H9 (cell line): ENCODE measurements around the gene RFWD3. TPM values are rescaled to one million over a fixed set of nuclear protein-coding genes. Genes with fewer than 3 reads are reported as not detected.

ENCODE experiments used
- DNase-seq: peaks from one replicate; pipeline ENCODE4 v3.0.0-alpha.2; 2017
- H2AFZ ChIP-seq: one replicate; pipeline ENCODE4 v1.6.1; 2013; ENCODE audit warnings: mild to moderate bottlenecking, low read length, control low read depth, moderate library complexity
- H2AK5ac ChIP-seq: 2 replicates; pipeline ENCODE4 v1.6.1; 2013; ENCODE audit warnings: low read length, control low read depth, mixed read lengths; ENCODE audit not compliant: insufficient read length
- H2BK120ac ChIP-seq: one replicate; pipeline ENCODE4 v1.6.1; 2013; ENCODE audit warnings: low read depth, mild to moderate bottlenecking, low read length, control low read depth, inconsistent platforms; ENCODE audit not compliant: poor library complexity, severe bottlenecking
- H2BK12ac ChIP-seq: 2 replicates; pipeline ENCODE4 v1.6.1; 2013; ENCODE audit warnings: low read length, control low read depth, mixed read lengths, low read depth; ENCODE audit not compliant: insufficient read length
- H2BK15ac ChIP-seq: 2 replicates; pipeline ENCODE4 v1.6.1; 2013; ENCODE audit warnings: low read depth, low read length, control low read depth
- H2BK20ac ChIP-seq: one replicate; pipeline ENCODE4 v1.6.1; 2013; ENCODE audit warnings: low read depth, mild to moderate bottlenecking, low read length, control low read depth, inconsistent platforms; ENCODE audit not compliant: poor library complexity, severe bottlenecking
- H2BK5ac ChIP-seq: 2 replicates; pipeline ENCODE4 v1.6.1; 2013; ENCODE audit warnings: low read length, control low read depth, mixed read lengths; ENCODE audit not compliant: insufficient read length
- H3K14ac ChIP-seq: 2 replicates; pipeline ENCODE4 v1.6.1; 2013; ENCODE audit warnings: low read length, control low read depth; ENCODE audit not compliant: insufficient read depth
- H3K18ac ChIP-seq: 2 replicates; pipeline ENCODE4 v1.6.1; 2013; ENCODE audit warnings: low read depth, mild to moderate bottlenecking, mixed read lengths, low read length, control low read depth; ENCODE audit not compliant: insufficient read length
- H3K23ac ChIP-seq: 2 replicates; pipeline ENCODE4 v1.6.1; 2013; ENCODE audit warnings: low read length, control low read depth, mixed read lengths, low read depth; ENCODE audit not compliant: insufficient read length
- H3K23me2 ChIP-seq: 2 replicates; pipeline ENCODE4 v1.6.1; 2013; ENCODE audit warnings: low read depth, mild to moderate bottlenecking, mixed read lengths, low read length, control low read depth; ENCODE audit not compliant: insufficient read length, poor library complexity, severe bottlenecking
- H3K27ac ChIP-seq: 2 replicates; pipeline ENCODE4 v1.5.1; 2013; ENCODE audit warnings: low read length, control low read depth, mixed read lengths, low read depth; ENCODE audit not compliant: insufficient read length
- H3K27me3 ChIP-seq: 2 replicates; pipeline ENCODE4 v1.6.1; 2013; ENCODE audit warnings: low read length, control low read depth, inconsistent platforms; ENCODE audit not compliant: insufficient read depth
- H3K4ac ChIP-seq: 2 replicates; pipeline ENCODE4 v1.6.1; 2013; ENCODE audit warnings: low read depth, mild to moderate bottlenecking, control low read depth, inconsistent platforms, low read length, moderate library complexity
- H3K4me1 ChIP-seq: 2 replicates; pipeline ENCODE4 v1.6.1; 2013; ENCODE audit warnings: low read length, control low read depth, inconsistent platforms; ENCODE audit not compliant: insufficient read depth
- H3K4me2 ChIP-seq: 2 replicates; pipeline ENCODE4 v1.6.1; 2013; ENCODE audit warnings: low read length, control low read depth, mixed read lengths; ENCODE audit not compliant: insufficient read length, insufficient read depth
- H3K56ac ChIP-seq: 2 replicates; pipeline ENCODE4 v1.6.1; 2013; ENCODE audit warnings: low read depth, mild to moderate bottlenecking, mixed read lengths, low read length, control low read depth; ENCODE audit not compliant: insufficient read length
- H3K79me1 ChIP-seq: 2 replicates; pipeline ENCODE4 v1.6.1; 2013; ENCODE audit warnings: low read depth, mild to moderate bottlenecking, moderate library complexity, low read length, control low read depth, inconsistent platforms; ENCODE audit not compliant: insufficient read depth, poor library complexity, severe bottlenecking
- H3K79me2 ChIP-seq: 2 replicates; pipeline ENCODE4 v1.6.1; 2013; ENCODE audit warnings: low read length, control low read depth, inconsistent platforms; ENCODE audit not compliant: insufficient read depth
- H3K9ac ChIP-seq: 2 replicates; pipeline ENCODE4 v1.6.1; 2013; ENCODE audit warnings: low read length, control low read depth, mixed read lengths; ENCODE audit not compliant: insufficient read length; ENCODE audit errors: extremely low read depth
- H3K9me3 ChIP-seq: one replicate; pipeline ENCODE4 v1.6.1; 2013; ENCODE audit warnings: low read depth, low read length, inconsistent platforms; ENCODE audit not compliant: control insufficient read depth
- H3T11ph ChIP-seq: one replicate; pipeline ENCODE4 v1.6.1; 2013; ENCODE audit warnings: mild to moderate bottlenecking, low read length, control low read depth, inconsistent platforms
- H4K20me1 ChIP-seq: one replicate; pipeline ENCODE4 v1.6.1; 2013; ENCODE audit not compliant: control insufficient read depth, insufficient read length, insufficient read depth
- H4K5ac ChIP-seq: 2 replicates; pipeline ENCODE4 v1.6.1; 2013; ENCODE audit warnings: low read depth, mild to moderate bottlenecking, mixed read lengths, low read length, control low read depth; ENCODE audit not compliant: insufficient read length
- H4K8ac ChIP-seq: replicated peaks from 2 replicates; pipeline ENCODE4 v1.6.1; 2013; ENCODE audit warnings: low read length, control low read depth, mixed read lengths, low read depth; ENCODE audit not compliant: insufficient read length
- H4K91ac ChIP-seq: 2 replicates; pipeline ENCODE4 v1.6.1; 2013; ENCODE audit warnings: low read depth, mild to moderate bottlenecking, moderate library complexity, mixed read lengths, low read length, control low read depth; ENCODE audit not compliant: insufficient read length
- H3K27ac Mint-ChIP-seq, 3 experiments: 2 replicates in 2 of 3; 3 replicates in 1 of 3; pipeline ENCODE4 v1.8.0; 2020 to 2021; ENCODE audit warnings: mixed read lengths in 3 of 3, mild to moderate bottlenecking in 1 of 3, moderate library complexity in 1 of 3
- H3K27me3 Mint-ChIP-seq: 2 replicates; pipeline ENCODE4 v1.8.0; 2021; ENCODE audit warnings: low read depth, mild to moderate bottlenecking, moderate library complexity, mixed read lengths
- H3K36me3 Mint-ChIP-seq, 3 experiments: 2 replicates in 2 of 3; 3 replicates in 1 of 3; pipeline ENCODE4 v1.8.0; 2020 to 2021; ENCODE audit warnings: low read depth in 3 of 3, mixed read lengths in 3 of 3; ENCODE audit not compliant: insufficient read depth in 1 of 3
- H3K4me1 Mint-ChIP-seq, 2 experiments: 2 replicates each; pipeline ENCODE4 v1.8.0; 2020; ENCODE audit warnings: mixed read lengths in 2 of 2
- H3K4me3 Mint-ChIP-seq, 2 experiments: 2 replicates in 1 of 2; 3 replicates in 1 of 2; pipeline ENCODE4 v1.8.0; 2020 to 2021; ENCODE audit warnings: mild to moderate bottlenecking in 2 of 2, mixed read lengths in 2 of 2, moderate library complexity in 1 of 2
- H3K9me3 Mint-ChIP-seq, 2 experiments: 2 replicates in 1 of 2; 3 replicates in 1 of 2; pipeline ENCODE4 v1.8.0; 2020; ENCODE audit warnings: mild to moderate bottlenecking in 2 of 2, mixed read lengths in 2 of 2, moderate library complexity in 1 of 2
- CTCF ChIP-seq: fragments of 200-600 bp; sonication (generic); conservative IDR thresholded peaks from 3 replicates; pipeline ENCODE4 v1.8.0; 2021; ENCODE audit warnings: antibody characterized with exemption, mild to moderate bottlenecking
- WGBS: extraction: QIAGEN DNeasy Blood & Tissue Kit; methylation state at CpG from one replicate; pipeline ENCODE4 v1.1.7; 2013; ENCODE audit warnings: missing lambda C conversion rate, low lambda C conversion rate, mixed read lengths; ENCODE audit not compliant: insufficient read length; ENCODE audit errors: extremely low coverage; 5-methylcytosine and 5-hydroxymethylcytosine counted together
- total RNA-seq: library from RNA; stranded (reverse); gene quantifications from 2 replicates; pipeline ENCODE4 v1.2.1, GENCODE V29; 2021

RFWD3 gene
- total RNA-seq, 1 experiment from 2014 or later: 114 TPM

- WGBS: no CpG with 5 or more reads among the region's 35 CpGs
- Mint-ChIP-seq H3K27ac (no peak within 1 kb of the TSS), H3K4me1 (peaks cover 13% of the 10 kb centered on the region in 2 experiments), H3K4me3 (peak within 1 kb of the TSS; percentile 38 to 77), H3K36me3 (peaks cover 0 to 1% (median 0%) of the 10 kb centered on the region in 3 experiments; a peak in 1 of 7 replicates), H3K27me3 (peaks cover 11% of the 10 kb centered on the region), H3K9me3 (no peaks in the 10 kb centered on the region)
- Histone ChIP-seq H3K4me1 (no peaks in the 10 kb centered on the region), H2BK12ac (no peak within 1 kb of the TSS), H3K14ac (peak within 1 kb of the TSS; percentile 5; the same call in 1 of the 2 replicates), H2BK5ac (no peak within 1 kb of the TSS), H3K23ac (no peak within 1 kb of the TSS), H3K23me2 (no peaks in the 10 kb centered on the region), H3K4ac (no peak within 1 kb of the TSS), H3K27me3 (no peaks in the 10 kb centered on the region), H3K18ac (no peak within 1 kb of the TSS), H2AK5ac (no peak within 1 kb of the TSS), H2BK120ac (no peak within 1 kb of the TSS), H3K27ac (no peak within 1 kb of the TSS), H3K9me3 (no peaks in the 10 kb centered on the region), H2BK15ac (no peak within 1 kb of the TSS), H3K9ac (no peak within 1 kb of the TSS), H3K4me2 (peak within 1 kb of the TSS; percentile 2), H3T11ph (no peak within 1 kb of the TSS), H3K79me1 (no peaks in the 10 kb centered on the region), H3K56ac (no peak within 1 kb of the TSS), H2AFZ (no peak within 1 kb of the TSS), H2BK20ac (no peak within 1 kb of the TSS), H3K79me2 (no peaks in the 10 kb centered on the region), H4K20me1 (no peaks in the 10 kb centered on the region), H4K91ac (no peak within 1 kb of the TSS), H4K5ac (no peak within 1 kb of the TSS), H4K8ac (no peak within 1 kb of the TSS)
- DNase-seq: peak; percentile 54
- TF ChIP-seq CTCF: no peak
Observed at GRCh38 chr16:74700438-74701225, 34.0 kb upstream of the RFWD3 start, which contains the start of gene MLKL. MLKL (minus strand) TSS chr16:74700862; CDS start chr16:74695757, 5,105 bp downstream.
